ENCODE results near the gene COX8A.

DNA sequence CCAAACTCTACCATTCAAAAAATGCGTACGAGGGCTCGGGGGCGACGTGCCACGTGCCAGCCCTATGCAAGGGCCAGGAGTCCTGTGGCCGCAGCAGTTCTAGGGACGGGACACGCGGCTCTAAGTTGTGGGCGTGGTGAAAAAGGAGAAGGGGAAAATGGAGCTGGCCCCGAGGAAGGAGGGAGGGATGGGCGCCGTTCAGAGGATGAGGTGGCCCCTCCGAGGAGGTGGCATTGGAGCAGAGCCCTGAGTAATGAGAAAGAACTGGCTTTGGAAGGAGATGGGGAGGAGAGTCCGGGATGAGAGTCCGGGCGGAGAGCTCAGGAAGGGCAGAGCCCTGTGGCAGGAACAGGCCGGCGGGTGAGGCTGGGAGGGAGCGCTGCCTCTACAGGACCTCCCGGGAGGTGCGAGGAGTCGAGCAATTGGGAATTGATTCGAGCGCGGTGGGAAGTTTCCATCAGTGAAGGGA lies 32.8 kb downstream of the COX8A start:
- no peak for TF ChIP-seq CTCF (IDR thresholded peaks at IDR 0.05)
- no peak for TF ChIP-seq KDM5A (IDR thresholded peaks at IDR 0.05)
- no peak for TF ChIP-seq POLR2A (IDR thresholded peaks at IDR 0.05; ENCODE audit: low read length)
- TF ChIP-seq BHLHE40 (IDR thresholded peaks at IDR 0.05; ENCODE audit: low read depth, low read length): no peak
- TF ChIP-seq CBX2 (IDR thresholded peaks at IDR 0.05; ENCODE audit: borderline replicate concordance, low read depth): no peak
- TF ChIP-seq TFCP2L1 (CRISPR knock-in tag; IDR thresholded peaks at IDR 0.05): no peak
- TF ChIP-seq JUNB (IDR thresholded peaks at IDR 0.05): no peak
- no peak for TF ChIP-seq RARB (CRISPR knock-in tag; IDR thresholded peaks at IDR 0.05)
- no peak for TF ChIP-seq EP300 (IDR thresholded peaks at IDR 0.05)
- TF ChIP-seq HMGXB4 (CRISPR knock-in tag; IDR thresholded peaks at IDR 0.05; ENCODE audit: borderline replicate concordance): no peak
- no peak for TF ChIP-seq MAZ (IDR thresholded peaks at IDR 0.05; ENCODE audit: borderline replicate concordance, low read depth, low read length)
- TF ChIP-seq KDM1A (IDR thresholded peaks at IDR 0.05; ENCODE audit: low read depth): no peak
- TF ChIP-seq MYC (IDR thresholded peaks at IDR 0.05; ENCODE audit: borderline replicate concordance, low read length): no peak
- TF ChIP-seq SMC3 (IDR thresholded peaks at IDR 0.05): no peak
